K562 (cell line): ENCODE results near the gene OBSL1. TPM values are rescaled to one million over a fixed set of nuclear protein-coding genes. Genes with fewer than 3 reads are reported as not detected.

ENCODE experiments used
- ATAC-seq: fragments of 200-7000 bp; cut with Tn5 transposase; 3 replicates; pipeline ENCODE4 v1.9.1; 2020; ENCODE audit warnings: moderate library complexity
- BruUV-seq: library from RNA; stranded (reverse); fragments of 400-500 nt; replicated peaks from 2 replicates; lab custom pipeline; 2021; lab: Mats Ljungman, UMichigan
- CTCF ChIA-PET: fragments of 300-600 bp; formaldehyde crosslinking; extraction: SDS; loops from one replicate; lab custom pipeline; 2021; ENCODE audit warnings: low intra/inter-chr PET ratio; lab: Yijun Ruan, JAX
- POLR2A ChIA-PET: fragments of 300-600, 350-650 bp; sonication (Branson Sonifier 250); formaldehyde crosslinking; extraction: SDS; loops from one replicate; lab custom pipeline; 2021; ENCODE audit warnings: antibody characterized with exemption, inconsistent platforms; lab: Yijun Ruan, JAX
- DNase-seq, 4 experiments: peaks; one replicate each; pipeline versions ENCODE4 v3.0.0 to v3.0.0-alpha.2; 2011 to 2018; ENCODE audit warnings: low spot score in 3 of 4, mixed read lengths in 3 of 4; ENCODE audit errors: extremely low read depth in 1 of 4
- FAIRE-seq: peaks from 2 replicates; lab custom pipeline; 2011; peaks lifted over from hg19 to GRCh38; lab: Jason Lieb, UNC
- H2AFZ ChIP-seq: 2 replicates; pipeline ENCODE4 v1.6.0; 2011; ENCODE audit warnings: low read depth, low read length, control low read depth, inconsistent platforms
- H3K27ac ChIP-seq: fragments of 200-600 bp; 3 replicates; pipeline ENCODE4 v1.8.0; 2011; ENCODE audit warnings: low read depth, mild to moderate bottlenecking, control low read depth, inconsistent platforms, low read length, moderate library complexity, mixed read lengths; ENCODE audit errors: extremely low read depth
- H3K27me3 ChIP-seq, 2 experiments: fragments of 300-600 bp in 1 of 2; 2 replicates in 1 of 2; 3 replicates in 1 of 2; pipeline versions ENCODE4 v1.6.0 to v1.8.0; 2011; ENCODE audit warnings: inconsistent platforms in 2 of 2, low read length in 2 of 2, mild to moderate bottlenecking in 1 of 2, mixed read lengths in 1 of 2, moderate library complexity in 1 of 2; ENCODE audit not compliant: control insufficient read depth in 2 of 2, insufficient read depth in 2 of 2
- H3K36me3 ChIP-seq: fragments of 300-600 bp; 3 replicates; pipeline ENCODE4 v1.8.0; 2011; ENCODE audit warnings: mild to moderate bottlenecking, low read length, inconsistent platforms; ENCODE audit not compliant: control insufficient read depth, insufficient read depth
- H3K4me1 ChIP-seq, 2 experiments: fragments of 200-600 bp in 1 of 2; replicated peaks in 1 of 2; 2 replicates in 1 of 2; 3 replicates in 1 of 2; pipeline versions ENCODE4 v1.5.1 to v1.8.0; 2011; ENCODE audit warnings: inconsistent platforms in 2 of 2, low read length in 2 of 2, mild to moderate bottlenecking in 1 of 2, mixed read lengths in 1 of 2, moderate library complexity in 1 of 2; ENCODE audit not compliant: control insufficient read depth in 2 of 2, insufficient read depth in 2 of 2
- H3K4me2 ChIP-seq: 2 replicates; pipeline ENCODE4 v1.6.1; 2011; ENCODE audit warnings: low read length, control low read depth, inconsistent platforms, mixed read lengths; ENCODE audit not compliant: insufficient read depth
- H3K4me3 ChIP-seq: fragments of 200-600 bp; sonication (generic), shearing (Covaris generic); 2 replicates; pipeline ENCODE4 v1.5.1; 2016; ENCODE audit warnings: control low read depth, inconsistent platforms
- H3K79me2 ChIP-seq: fragments of 200-600 bp; 3 replicates; pipeline ENCODE4 v1.8.0; 2011; ENCODE audit warnings: low read length, inconsistent platforms; ENCODE audit not compliant: control insufficient read depth, insufficient read depth
- H3K9ac ChIP-seq, 2 experiments: 2 replicates each; pipeline versions ENCODE4 v1.6.0 to v1.6.1; 2011; ENCODE audit warnings: low read depth in 2 of 2, low read length in 2 of 2, control low read depth in 1 of 2, inconsistent platforms in 1 of 2, mild to moderate bottlenecking in 1 of 2, mixed read lengths in 1 of 2; ENCODE audit not compliant: insufficient read depth in 1 of 2
- H3K9me1 ChIP-seq: one replicate; pipeline ENCODE4 v1.6.0; 2011; ENCODE audit warnings: inconsistent platforms, mild to moderate bottlenecking, low read length, moderate library complexity; ENCODE audit not compliant: control insufficient read depth, insufficient read depth
- H3K9me3 ChIP-seq: replicated peaks from 2 replicates; pipeline ENCODE4 v1.5.1; 2011; ENCODE audit warnings: low read depth, low read length, inconsistent platforms; ENCODE audit not compliant: control insufficient read depth, insufficient read depth
- H4K20me1 ChIP-seq: replicated peaks from 2 replicates; pipeline ENCODE4 v1.6.1; 2011; ENCODE audit warnings: low read length, inconsistent platforms, mixed read lengths; ENCODE audit not compliant: control insufficient read depth, insufficient read depth
- ARID1B ChIP-seq: fragments of 450-650 bp; IDR thresholded peaks from 2 replicates; pipeline ENCODE4 v1.6.1; 2016; ENCODE audit warnings: antibody characterized with exemption, mild to moderate bottlenecking, inconsistent platforms
- HDAC2 ChIP-seq: fragments of 450-650 bp; IDR thresholded peaks from 2 replicates; pipeline ENCODE4 v1.6.1; 2016; ENCODE audit warnings: mild to moderate bottlenecking
- LEF1 ChIP-seq: fragments of 450-650 bp; IDR thresholded peaks from 2 replicates; pipeline ENCODE4 v1.6.1; 2016; ENCODE audit warnings: mild to moderate bottlenecking
- MAZ ChIP-seq, 2 experiments: fragments of 450-650 bp in 1 of 2; sonication (generic) in 1 of 2; formaldehyde crosslinking; IDR thresholded peaks in 1 of 2; conservative IDR thresholded peaks in 1 of 2; 2 replicates each; pipeline versions ENCODE4 v1.4.0 to v1.5.0; 2020; ENCODE audit warnings: mild to moderate bottlenecking in 1 of 2, missing genetic modification reagents in 1 of 2
- NFIC ChIP-seq: fragments of 450-650 bp; IDR thresholded peaks from 2 replicates; pipeline ENCODE4 v1.6.1; 2017; ENCODE audit warnings: mild to moderate bottlenecking, inconsistent platforms
- PML ChIP-seq: IDR thresholded peaks from 2 replicates; pipeline ENCODE4 v1.6.1; 2012; ENCODE audit warnings: low read length, inconsistent platforms
- POLR2A ChIP-seq: fragments of 450-650 bp; conservative IDR thresholded peaks from 2 replicates; pipeline ENCODE4 v1.6.1; 2016
- SUPT5H ChIP-seq: fragments of 450-650 bp; IDR thresholded peaks from 2 replicates; pipeline ENCODE4 v1.6.1; 2016
- ZBTB7A ChIP-seq: IDR thresholded peaks from 2 replicates; pipeline ENCODE4 v1.6.1; 2011; ENCODE audit warnings: low read depth, mild to moderate bottlenecking, low read length, moderate library complexity, borderline replicate concordance; ENCODE audit not compliant: control insufficient read depth
- ZNF384 ChIP-seq: IDR thresholded peaks from 2 replicates; pipeline ENCODE4 v1.6.1; 2012; ENCODE audit warnings: low read depth, low read length, improper control_type of control experiment
- ZNF584 ChIP-seq: fragments of 200-800 bp; sonication (Bioruptor generic); IDR thresholded peaks from 2 replicates; pipeline ENCODE4 v1.6.1; 2016; ENCODE audit warnings: low read depth, mild to moderate bottlenecking, missing genetic modification characterization, missing compliant biosample characterization
- WGBS: fragments of 100-300 bp; shearing (Covaris generic); methylation state at CpG from one replicate; pipeline ENCODE4 v1.1.6; 2016; ENCODE audit warnings: low coverage, mixed read lengths; ENCODE audit not compliant: insufficient coverage; ENCODE audit errors: missing lambda C conversion rate; 5-methylcytosine and 5-hydroxymethylcytosine counted together
- in situ Hi-C: fragments of 300-500 bp; cut with MboI; formaldehyde crosslinking; loops from 4 replicates; pipeline ENCODE4 v1.15.0; 2018; ENCODE audit warnings: inconsistent platforms, mixed read lengths
- intact Hi-C: fragments of 100-400 bp; cut with micrococcal nuclease; formaldehyde crosslinking; loops from 2 replicates; pipeline ENCODE4 v1.14.2; 2022
- polyA plus RNA-seq, 8 experiments: library from polyadenylated mRNA; depleted of rRNA in 4 of 8; stranded (reverse) in 5 of 8; unstranded in 3 of 8; fragments of >200 nt; fragmentation: Nextera tagmentation in 2 of 8; fragmentation: Illumina TruSeq in 1 of 8; extraction: Ambion mirVana in 2 of 8; extraction: Trizol in 1 of 8; gene quantifications; 2 replicates each; pipeline versions ENCODE4 v1.2.1 to v1.2.3, GENCODE V29; 2011 to 2014; ENCODE audit warnings: inconsistent platforms in 1 of 8, missing spikeins in 1 of 8
- total RNA-seq, 7 experiments: library from RNA; depleted of rRNA in 6 of 7; stranded (reverse); fragments of >200 nt in 6 of 7; fragmentation: Illumina TruSeq in 2 of 7; extraction: Trizol in 2 of 7; gene quantifications; 2 replicates each; pipeline versions ENCODE4 v1.2.1 to v1.2.3, GENCODE V29; 2011 to 2021; ENCODE audit warnings: low replicate concordance in 1 of 7
- TF ChIP-seq, protein P1 (sequence below), 2 experiments: fragments of 450-650 bp; IDR thresholded peaks; 2 replicates each; pipeline ENCODE4 v1.6.1; 2018; ENCODE audit warnings: mild to moderate bottlenecking in 2 of 2, low read depth in 1 of 2; ENCODE audit not compliant: partially characterized antibody in 2 of 2
- TF ChIP-seq, protein P2 (sequence below), 3 experiments: fragments of 200-800 bp in 1 of 3; fragments of 250-450 bp in 1 of 3; fragments of 450-650 bp in 1 of 3; sonication (Bioruptor Pico) in 1 of 3; sonication (Bioruptor generic) in 1 of 3; formaldehyde crosslinking in 1 of 3; IDR thresholded peaks; 2 replicates each; pipeline versions ENCODE4 v1.6.1 to v1.8.0; 2016 to 2022; ENCODE audit warnings: mild to moderate bottlenecking in 2 of 3, missing genetic modification characterization in 2 of 3, missing compliant biosample characterization in 1 of 3, moderate library complexity in 1 of 3

The OBSL1 gene
- total and polyA plus RNA-seq, 9 of the 15 experiments (the other 6 are each of a cell fraction or from before 2014, with no cell fraction given), result 1.2 to 26.6 (median 8.6) TPM

DNA sequence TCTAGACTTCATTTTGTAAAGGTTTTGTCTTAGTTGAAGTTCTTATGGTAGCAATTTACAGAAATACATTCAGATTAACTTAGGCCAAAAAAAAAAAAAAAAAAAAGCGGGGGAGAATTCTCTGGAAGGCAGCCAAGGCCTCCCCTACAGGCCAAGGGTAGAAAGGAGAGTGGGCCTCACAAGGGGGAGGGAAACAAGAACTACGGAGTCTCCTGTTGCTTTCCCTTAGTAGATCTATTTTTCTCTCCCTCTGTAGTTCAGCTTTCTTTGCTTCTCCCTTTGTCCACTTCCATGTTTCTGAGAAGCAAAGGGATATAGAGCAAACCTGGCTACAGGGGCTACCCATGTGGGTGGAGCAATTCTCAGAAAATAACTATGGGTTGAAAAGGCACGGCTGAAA, 23.9 kb upstream of the OBSL1 start:
- ChIA-PET CTCF (interaction anchor here (1.0 kb wide), 1 partner anchor 57 kb away, joined by 3 read pairs; no protein-coding TSS in a partner anchor), POLR2A (interaction anchor here (0.7 to 3.2 kb wide), 2 partner anchors 24 to 686 kb away, joined by 3 to 12 read pairs; partner anchors contain the start of genes INHA and OBSL1)
- peak; percentile 68 to 78 (median 71) for DNase-seq
- intact Hi-C loops, result loop anchor here (1.0 to 5.0 kb wide), 3 partner anchors 24 to 318 kb away; partner anchors contain the start of genes DNAJB2 and OBSL1
- FAIRE-seq, result peak; percentile 79
- peak; percentile 42 for ATAC-seq
- H4K20me1 ChIP-seq, result no peaks in the 10 kb centered on the region
- peak overlapping the region; percentile 68 for H3K4me2 ChIP-seq
- no peaks in the 10 kb centered on the region for H3K27me3 ChIP-seq
- H3K9ac ChIP-seq, result peak overlapping the region; percentile 62; a peak in 3 of 4 replicates
- H3K36me3 ChIP-seq, result no peaks in the 10 kb centered on the region
- no peaks in the 10 kb centered on the region for H3K9me3 ChIP-seq
- 0% methylated on average over 1 of the region's 3 CpGs for WGBS
- no peaks in the 10 kb centered on the region for H3K9me1 ChIP-seq
- peaks cover 9 to 20% of the 10 kb centered on the region in 2 experiments for H3K4me1 ChIP-seq
- BruUV-seq, result no TSS peak
- peak overlapping the region; percentile 94 for H2AFZ ChIP-seq
- in situ Hi-C loops, result no loop called here
- peaks cover 17% of the 10 kb centered on the region for H3K79me2 ChIP-seq
- 0 out of 2 replicates have a peak overlapping the region, but pooled peaks have one; percentile 4 for H3K4me3 ChIP-seq
- peak overlapping the region; percentile 90 for H3K27ac ChIP-seq
- TF ChIP-seq NFIC (peak; percentile 96), POLR2A (peak; percentile 45; the same call in 1 of the 2 replicates), ZNF384 (peak; percentile 98), ZBTB7A (peak; percentile 61), PML (peak; percentile 23; the same call in 1 of the 2 replicates), ARID1B (peak; percentile 26; the same call in 1 of the 2 replicates), SUPT5H (0 out of 2 replicates have a peak, but pooled peaks have one; percentile 24), LEF1 (peak; percentile 75), MAZ (CRISPR knock-in tag; conservative IDR thresholded peaks at IDR 0.05 in 1 of 2, IDR thresholded peaks at IDR 0.05 in 1 of 2) (0 out of 4 replicates have a peak, but pooled peaks of 1 of the 2 experiments have one; percentile 34), HDAC2 (0 out of 2 replicates have a peak, but pooled peaks have one; percentile 27), ZNF584 (CRISPR knock-in tag) (no peak)
- TF ChIP-seq, protein P1, sequence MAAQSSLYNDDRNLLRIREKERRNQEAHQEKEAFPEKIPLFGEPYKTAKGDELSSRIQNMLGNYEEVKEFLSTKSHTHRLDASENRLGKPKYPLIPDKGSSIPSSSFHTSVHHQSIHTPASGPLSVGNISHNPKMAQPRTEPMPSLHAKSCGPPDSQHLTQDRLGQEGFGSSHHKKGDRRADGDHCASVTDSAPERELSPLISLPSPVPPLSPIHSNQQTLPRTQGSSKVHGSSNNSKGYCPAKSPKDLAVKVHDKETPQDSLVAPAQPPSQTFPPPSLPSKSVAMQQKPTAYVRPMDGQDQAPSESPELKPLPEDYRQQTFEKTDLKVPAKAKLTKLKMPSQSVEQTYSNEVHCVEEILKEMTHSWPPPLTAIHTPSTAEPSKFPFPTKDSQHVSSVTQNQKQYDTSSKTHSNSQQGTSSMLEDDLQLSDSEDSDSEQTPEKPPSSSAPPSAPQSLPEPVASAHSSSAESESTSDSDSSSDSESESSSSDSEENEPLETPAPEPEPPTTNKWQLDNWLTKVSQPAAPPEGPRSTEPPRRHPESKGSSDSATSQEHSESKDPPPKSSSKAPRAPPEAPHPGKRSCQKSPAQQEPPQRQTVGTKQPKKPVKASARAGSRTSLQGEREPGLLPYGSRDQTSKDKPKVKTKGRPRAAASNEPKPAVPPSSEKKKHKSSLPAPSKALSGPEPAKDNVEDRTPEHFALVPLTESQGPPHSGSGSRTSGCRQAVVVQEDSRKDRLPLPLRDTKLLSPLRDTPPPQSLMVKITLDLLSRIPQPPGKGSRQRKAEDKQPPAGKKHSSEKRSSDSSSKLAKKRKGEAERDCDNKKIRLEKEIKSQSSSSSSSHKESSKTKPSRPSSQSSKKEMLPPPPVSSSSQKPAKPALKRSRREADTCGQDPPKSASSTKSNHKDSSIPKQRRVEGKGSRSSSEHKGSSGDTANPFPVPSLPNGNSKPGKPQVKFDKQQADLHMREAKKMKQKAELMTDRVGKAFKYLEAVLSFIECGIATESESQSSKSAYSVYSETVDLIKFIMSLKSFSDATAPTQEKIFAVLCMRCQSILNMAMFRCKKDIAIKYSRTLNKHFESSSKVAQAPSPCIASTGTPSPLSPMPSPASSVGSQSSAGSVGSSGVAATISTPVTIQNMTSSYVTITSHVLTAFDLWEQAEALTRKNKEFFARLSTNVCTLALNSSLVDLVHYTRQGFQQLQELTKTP (IDR thresholded peaks at IDR 0.05; ENCODE audit: low read depth in 1 of 2, partially characterized antibody in 2 of 2), result peak in 1 of 2 experiments; percentile 39
- TF ChIP-seq, protein P2, sequence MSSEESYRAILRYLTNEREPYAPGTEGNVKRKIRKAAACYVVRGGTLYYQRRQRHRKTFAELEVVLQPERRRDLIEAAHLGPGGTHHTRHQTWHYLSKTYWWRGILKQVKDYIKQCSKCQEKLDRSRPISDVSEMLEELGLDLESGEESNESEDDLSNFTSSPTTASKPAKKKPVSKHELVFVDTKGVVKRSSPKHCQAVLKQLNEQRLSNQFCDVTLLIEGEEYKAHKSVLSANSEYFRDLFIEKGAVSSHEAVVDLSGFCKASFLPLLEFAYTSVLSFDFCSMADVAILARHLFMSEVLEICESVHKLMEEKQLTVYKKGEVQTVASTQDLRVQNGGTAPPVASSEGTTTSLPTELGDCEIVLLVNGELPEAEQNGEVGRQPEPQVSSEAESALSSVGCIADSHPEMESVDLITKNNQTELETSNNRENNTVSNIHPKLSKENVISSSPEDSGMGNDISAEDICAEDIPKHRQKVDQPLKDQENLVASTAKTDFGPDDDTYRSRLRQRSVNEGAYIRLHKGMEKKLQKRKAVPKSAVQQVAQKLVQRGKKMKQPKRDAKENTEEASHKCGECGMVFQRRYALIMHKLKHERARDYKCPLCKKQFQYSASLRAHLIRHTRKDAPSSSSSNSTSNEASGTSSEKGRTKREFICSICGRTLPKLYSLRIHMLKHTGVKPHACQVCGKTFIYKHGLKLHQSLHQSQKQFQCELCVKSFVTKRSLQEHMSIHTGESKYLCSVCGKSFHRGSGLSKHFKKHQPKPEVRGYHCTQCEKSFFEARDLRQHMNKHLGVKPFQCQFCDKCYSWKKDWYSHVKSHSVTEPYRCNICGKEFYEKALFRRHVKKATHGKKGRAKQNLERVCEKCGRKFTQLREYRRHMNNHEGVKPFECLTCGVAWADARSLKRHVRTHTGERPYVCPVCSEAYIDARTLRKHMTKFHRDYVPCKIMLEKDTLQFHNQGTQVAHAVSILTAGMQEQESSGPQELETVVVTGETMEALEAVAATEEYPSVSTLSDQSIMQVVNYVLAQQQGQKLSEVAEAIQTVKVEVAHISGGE (CRISPR knock-in tag; IDR thresholded peaks at IDR 0.05), result 0 out of 6 replicates have a peak, but pooled peaks of 1 of the 3 experiments have one; percentile 35
